ENCODE measurements around the gene LRRC8D.

DNA sequence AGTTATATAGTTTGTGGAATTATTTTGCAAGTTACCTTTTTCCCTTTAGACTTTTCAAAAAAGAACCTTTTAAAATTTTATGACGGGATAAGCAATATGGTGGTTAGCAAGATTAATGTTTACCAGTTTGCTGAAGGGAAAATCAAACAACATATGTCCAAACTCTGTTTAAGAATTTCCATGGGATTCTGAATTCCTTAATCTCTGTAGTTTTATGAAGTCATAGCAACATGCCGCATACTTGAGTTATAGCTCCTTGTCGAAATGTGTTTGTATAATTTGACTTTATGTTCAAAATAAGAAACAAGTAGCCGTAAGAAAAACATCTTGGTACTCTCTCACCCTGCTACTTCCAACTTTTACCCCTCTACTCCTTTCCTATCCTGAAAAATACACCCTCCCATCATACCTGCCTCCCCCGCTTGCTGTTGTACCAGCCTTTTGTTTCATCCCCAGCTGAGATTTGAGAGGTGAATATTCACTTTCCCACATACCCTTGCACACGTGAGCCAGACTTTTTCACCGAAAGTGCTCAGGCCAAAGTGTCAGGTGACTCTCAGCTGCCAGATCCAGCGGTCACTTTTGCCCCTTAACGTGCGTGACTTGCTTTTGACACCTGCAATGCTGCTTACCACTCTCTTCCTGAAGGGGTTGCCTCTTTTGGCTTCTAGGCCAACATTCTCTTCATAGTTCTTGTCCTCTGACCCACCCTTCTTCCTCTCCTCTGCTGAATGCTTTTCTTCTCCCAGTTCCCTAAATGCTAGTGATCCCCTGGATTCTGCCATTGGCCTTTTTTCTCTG is 90.6 kb downstream of the LRRC8D start:
- TF ChIP-seq, protein P1, sequence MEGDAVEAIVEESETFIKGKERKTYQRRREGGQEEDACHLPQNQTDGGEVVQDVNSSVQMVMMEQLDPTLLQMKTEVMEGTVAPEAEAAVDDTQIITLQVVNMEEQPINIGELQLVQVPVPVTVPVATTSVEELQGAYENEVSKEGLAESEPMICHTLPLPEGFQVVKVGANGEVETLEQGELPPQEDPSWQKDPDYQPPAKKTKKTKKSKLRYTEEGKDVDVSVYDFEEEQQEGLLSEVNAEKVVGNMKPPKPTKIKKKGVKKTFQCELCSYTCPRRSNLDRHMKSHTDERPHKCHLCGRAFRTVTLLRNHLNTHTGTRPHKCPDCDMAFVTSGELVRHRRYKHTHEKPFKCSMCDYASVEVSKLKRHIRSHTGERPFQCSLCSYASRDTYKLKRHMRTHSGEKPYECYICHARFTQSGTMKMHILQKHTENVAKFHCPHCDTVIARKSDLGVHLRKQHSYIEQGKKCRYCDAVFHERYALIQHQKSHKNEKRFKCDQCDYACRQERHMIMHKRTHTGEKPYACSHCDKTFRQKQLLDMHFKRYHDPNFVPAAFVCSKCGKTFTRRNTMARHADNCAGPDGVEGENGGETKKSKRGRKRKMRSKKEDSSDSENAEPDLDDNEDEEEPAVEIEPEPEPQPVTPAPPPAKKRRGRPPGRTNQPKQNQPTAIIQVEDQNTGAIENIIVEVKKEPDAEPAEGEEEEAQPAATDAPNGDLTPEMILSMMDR (conservative IDR thresholded peaks at IDR 0.05; ENCODE audit: low read depth in 2 of 2) = no peak
- TF ChIP-seq POLR2AphosphoS5 (IDR thresholded peaks at IDR 0.05; ENCODE audit: low read depth) = no peak
- TF ChIP-seq, protein P2, sequence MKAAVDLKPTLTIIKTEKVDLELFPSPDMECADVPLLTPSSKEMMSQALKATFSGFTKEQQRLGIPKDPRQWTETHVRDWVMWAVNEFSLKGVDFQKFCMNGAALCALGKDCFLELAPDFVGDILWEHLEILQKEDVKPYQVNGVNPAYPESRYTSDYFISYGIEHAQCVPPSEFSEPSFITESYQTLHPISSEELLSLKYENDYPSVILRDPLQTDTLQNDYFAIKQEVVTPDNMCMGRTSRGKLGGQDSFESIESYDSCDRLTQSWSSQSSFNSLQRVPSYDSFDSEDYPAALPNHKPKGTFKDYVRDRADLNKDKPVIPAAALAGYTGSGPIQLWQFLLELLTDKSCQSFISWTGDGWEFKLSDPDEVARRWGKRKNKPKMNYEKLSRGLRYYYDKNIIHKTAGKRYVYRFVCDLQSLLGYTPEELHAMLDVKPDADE (IDR thresholded peaks at IDR 0.05) = no peak
- TF ChIP-seq, protein P3, sequence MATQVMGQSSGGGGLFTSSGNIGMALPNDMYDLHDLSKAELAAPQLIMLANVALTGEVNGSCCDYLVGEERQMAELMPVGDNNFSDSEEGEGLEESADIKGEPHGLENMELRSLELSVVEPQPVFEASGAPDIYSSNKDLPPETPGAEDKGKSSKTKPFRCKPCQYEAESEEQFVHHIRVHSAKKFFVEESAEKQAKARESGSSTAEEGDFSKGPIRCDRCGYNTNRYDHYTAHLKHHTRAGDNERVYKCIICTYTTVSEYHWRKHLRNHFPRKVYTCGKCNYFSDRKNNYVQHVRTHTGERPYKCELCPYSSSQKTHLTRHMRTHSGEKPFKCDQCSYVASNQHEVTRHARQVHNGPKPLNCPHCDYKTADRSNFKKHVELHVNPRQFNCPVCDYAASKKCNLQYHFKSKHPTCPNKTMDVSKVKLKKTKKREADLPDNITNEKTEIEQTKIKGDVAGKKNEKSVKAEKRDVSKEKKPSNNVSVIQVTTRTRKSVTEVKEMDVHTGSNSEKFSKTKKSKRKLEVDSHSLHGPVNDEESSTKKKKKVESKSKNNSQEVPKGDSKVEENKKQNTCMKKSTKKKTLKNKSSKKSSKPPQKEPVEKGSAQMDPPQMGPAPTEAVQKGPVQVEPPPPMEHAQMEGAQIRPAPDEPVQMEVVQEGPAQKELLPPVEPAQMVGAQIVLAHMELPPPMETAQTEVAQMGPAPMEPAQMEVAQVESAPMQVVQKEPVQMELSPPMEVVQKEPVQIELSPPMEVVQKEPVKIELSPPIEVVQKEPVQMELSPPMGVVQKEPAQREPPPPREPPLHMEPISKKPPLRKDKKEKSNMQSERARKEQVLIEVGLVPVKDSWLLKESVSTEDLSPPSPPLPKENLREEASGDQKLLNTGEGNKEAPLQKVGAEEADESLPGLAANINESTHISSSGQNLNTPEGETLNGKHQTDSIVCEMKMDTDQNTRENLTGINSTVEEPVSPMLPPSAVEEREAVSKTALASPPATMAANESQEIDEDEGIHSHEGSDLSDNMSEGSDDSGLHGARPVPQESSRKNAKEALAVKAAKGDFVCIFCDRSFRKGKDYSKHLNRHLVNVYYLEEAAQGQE (IDR thresholded peaks at IDR 0.05; ENCODE audit: unreplicated experiment) = no peak
- no peak for TF ChIP-seq EZH2 (IDR thresholded peaks at IDR 0.05; ENCODE audit: low read depth, unreplicated experiment)
- no peak for TF ChIP-seq EZH2phosphoT487 (IDR thresholded peaks at IDR 0.05; ENCODE audit: unreplicated experiment)
